ENCODE measurements around the gene RABGAP1L. TPM values are rescaled to one million over a fixed set of nuclear protein-coding genes. Genes with fewer than 3 reads are reported as not detected.
"Not testable (repeated sequence)": the region's sequence is repeated elsewhere in the genome, so short reads cannot be mapped to it uniquely, and the experiment has no call there.

Gene RABGAP1L
- total RNA-seq, 2 experiments from 2014 or later: 76.8 to 80.5 TPM

GRCh38 chr1:174135211-174135610 lies 24.1 kb upstream of the RABGAP1L start:
- no peaks in the 10 kb centered on the region for H3K9me3 Mint-ChIP-seq
- H3K27ac Mint-ChIP-seq: no peak overlapping the region
- no peak overlapping the region for H3K4me3 Mint-ChIP-seq
- H3K36me3 Mint-ChIP-seq (ENCODE audit: low read depth): peaks cover 2% of the 10 kb centered on the region
- H3K4me1 Mint-ChIP-seq: no peaks in the 10 kb centered on the region
- ChIA-PET POLR2A (no interaction called here), CTCF (no interaction called here)
- DNase-seq: no peak
- H3K27me3 Mint-ChIP-seq: peaks cover 6% of the 10 kb centered on the region

GRCh38 chr1:174136714-174137113 lies 22.6 kb upstream of the RABGAP1L start:
- no peak for DNase-seq
- POLR2A ChIA-PET: no interaction called here
- peaks cover 8% of the 10 kb centered on the region for H3K27me3 Mint-ChIP-seq
- H3K36me3 Mint-ChIP-seq (ENCODE audit: low read depth): no peaks in the 10 kb centered on the region
- H3K4me1 Mint-ChIP-seq: no peaks in the 10 kb centered on the region
- no peak overlapping the region for H3K4me3 Mint-ChIP-seq
- CTCF ChIA-PET: no interaction called here
- no peaks in the 10 kb centered on the region for H3K9me3 Mint-ChIP-seq
- H3K27ac Mint-ChIP-seq: no peak overlapping the region

- Mint-ChIP-seq H3K27ac (no peak overlapping the region), H3K4me3 (no peak overlapping the region), H3K9me3 (peaks cover 3% of the 10 kb centered on the region), H3K4me1 (peaks cover 11% of the 10 kb centered on the region), H3K36me3 (ENCODE audit: low read depth) (peaks cover 11% of the 10 kb centered on the region), H3K27me3 (peaks cover 17% of the 10 kb centered on the region)
- ChIA-PET POLR2A (no interaction called here), CTCF (no interaction called here)
- no peak for DNase-seq
These were observed 16.5 kb upstream of the RABGAP1L start for GRCh38 chr1:174142836-174143235.

- CTCF ChIA-PET: interaction anchor here (0.6 to 1.4 kb wide), 3 partner anchors 11 to 89 kb away, joined by 3 to 5 read pairs (median 3); no protein-coding TSS in a partner anchor
These were observed 15.5 kb upstream of the RABGAP1L start for GRCh38 chr1:174143727-174144396.

GRCh38 chr1:174144397-174144783 lies 14.9 kb upstream of the RABGAP1L start:
- Mint-ChIP-seq H3K36me3 (ENCODE audit: low read depth) (peaks cover 19% of the 10 kb centered on the region), H3K4me1 (peaks cover 11% of the 10 kb centered on the region), H3K27me3 (peaks cover 17% of the 10 kb centered on the region)
- H3K27ac Mint-ChIP-seq, POLR2A ChIA-PET, H3K9me3 Mint-ChIP-seq, H3K4me3 Mint-ChIP-seq, DNase-seq: not testable (repeated sequence)
- CTCF ChIA-PET: interaction anchor here (0.6 to 1.4 kb wide), 3 partner anchors 11 to 90 kb away, joined by 3 to 5 read pairs (median 3); no protein-coding TSS in a partner anchor

More at GRCh38 chr1:174143727-174144396, 15.5 kb upstream of the RABGAP1L start:
- H3K9me3 Mint-ChIP-seq, H3K4me3 Mint-ChIP-seq, POLR2A ChIA-PET, H3K27ac Mint-ChIP-seq, DNase-seq: not testable (repeated sequence)
- peaks cover 15% of the 10 kb centered on the region for H3K36me3 Mint-ChIP-seq (ENCODE audit: low read depth)
- peaks cover 11% of the 10 kb centered on the region for H3K4me1 Mint-ChIP-seq
- peaks cover 17% of the 10 kb centered on the region for H3K27me3 Mint-ChIP-seq

GRCh38 chr1:174149216-174149615 lies 10.1 kb upstream of the RABGAP1L start:
- CTCF ChIA-PET: no interaction called here
- no peak overlapping the region for H3K4me3 Mint-ChIP-seq
- H3K27ac Mint-ChIP-seq: no peak overlapping the region
- peaks cover 9% of the 10 kb centered on the region for H3K9me3 Mint-ChIP-seq
- H3K4me1 Mint-ChIP-seq: peaks cover 34% of the 10 kb centered on the region
- H3K27me3 Mint-ChIP-seq: peaks cover 9% of the 10 kb centered on the region
- POLR2A ChIA-PET: no interaction called here
- peaks cover 19% of the 10 kb centered on the region for H3K36me3 Mint-ChIP-seq (ENCODE audit: low read depth)
- DNase-seq: no peak

GRCh38 chr1:174150499-174150898 lies 8.8 kb upstream of the RABGAP1L start:
- CTCF ChIA-PET: no interaction called here
- no peak overlapping the region for H3K4me3 Mint-ChIP-seq

GRCh38 chr1:174152427-174152826 lies 6.9 kb upstream of the RABGAP1L start:
- Mint-ChIP-seq H3K9me3 (peaks cover 5% of the 10 kb centered on the region), H3K4me3 (peak overlapping the region; percentile 17), H3K4me1 (peaks cover 52% of the 10 kb centered on the region), H3K36me3 (ENCODE audit: low read depth) (peaks cover 10% of the 10 kb centered on the region), H3K27me3 (peaks cover 1% of the 10 kb centered on the region), H3K27ac (peak overlapping the region; percentile 69)
- ChIA-PET POLR2A (interaction anchor here (0.7 to 4.5 kb wide), 6 partner anchors 14 to 438 kb away, joined by 3 to 15 read pairs (median 4); partner anchors contain the start of genes GAS5, KLHL20, RC3H1 and ZBTB37), CTCF (interaction anchor here (0.9 to 2.6 kb wide), 5 partner anchors 38 to 287 kb away, joined by 3 to 16 read pairs (median 3); no protein-coding TSS in a partner anchor)
- no peak for DNase-seq

More at GRCh38 chr1:174150499-174150898, 8.8 kb upstream of the RABGAP1L start:
- H3K27me3 Mint-ChIP-seq: peaks cover 9% of the 10 kb centered on the region
- peaks cover 36% of the 10 kb centered on the region for H3K4me1 Mint-ChIP-seq
- peaks cover 9% of the 10 kb centered on the region for H3K9me3 Mint-ChIP-seq
- POLR2A ChIA-PET: no interaction called here
- DNase-seq: no peak
- peaks cover 19% of the 10 kb centered on the region for H3K36me3 Mint-ChIP-seq (ENCODE audit: low read depth)
- no peak overlapping the region for H3K27ac Mint-ChIP-seq

- DNase-seq: no peak
- ChIA-PET POLR2A (interaction anchor here (0.6 to 4.5 kb wide), 7 partner anchors 13 to 438 kb away, joined by 4 to 15 read pairs (median 5); partner anchors contain the start of genes GAS5, KLHL20, RC3H1 and ZBTB37), CTCF (interaction anchor here (1.0 to 2.6 kb wide), 7 partner anchors 13 to 328 kb away, joined by 3 to 16 read pairs (median 3); no protein-coding TSS in a partner anchor)
- no peaks in the 10 kb centered on the region for H3K27me3 Mint-ChIP-seq
- peak overlapping the region; percentile 69 for H3K27ac Mint-ChIP-seq
- peaks cover 5% of the 10 kb centered on the region for H3K36me3 Mint-ChIP-seq (ENCODE audit: low read depth)
- peaks cover 59% of the 10 kb centered on the region for H3K4me1 Mint-ChIP-seq
- H3K4me3 Mint-ChIP-seq: no peak overlapping the region
- H3K9me3 Mint-ChIP-seq: peaks cover 5% of the 10 kb centered on the region
These were observed 6.1 kb upstream of the RABGAP1L start for GRCh38 chr1:174153085-174153824.

- H3K4me3 Mint-ChIP-seq: no peak overlapping the region
- H3K9me3 Mint-ChIP-seq: peaks cover 5% of the 10 kb centered on the region
- H3K27ac Mint-ChIP-seq: peak overlapping the region; percentile 69
- ChIA-PET POLR2A (interaction anchor here (0.6 to 4.5 kb wide), 5 partner anchors 13 to 330 kb away, joined by 3 to 15 read pairs (median 5); partner anchors contain the start of genes DARS2, GAS5, RC3H1 and ZBTB37), CTCF (interaction anchor here (0.6 to 2.6 kb wide), 5 partner anchors 13 to 328 kb away, joined by 3 to 16 read pairs (median 3); no protein-coding TSS in a partner anchor)
- no peaks in the 10 kb centered on the region for H3K27me3 Mint-ChIP-seq
- DNase-seq: no peak
- peaks cover 64% of the 10 kb centered on the region for H3K4me1 Mint-ChIP-seq
- H3K36me3 Mint-ChIP-seq (ENCODE audit: low read depth): peaks cover 5% of the 10 kb centered on the region
These were observed 5.6 kb upstream of the RABGAP1L start for GRCh38 chr1:174153825-174154107.

GRCh38 chr1:174156437-174156836 lies 2.9 kb upstream of the RABGAP1L start:
- Mint-ChIP-seq H3K36me3 (ENCODE audit: low read depth) (peaks cover 4% of the 10 kb centered on the region), H3K4me1 (peaks cover 74% of the 10 kb centered on the region), H3K27ac (peak overlapping the region; percentile 52)

GRCh38 chr1:174157157-174157806 lies 2.0 kb upstream of the RABGAP1L start:
- no peaks in the 10 kb centered on the region for H3K27me3 Mint-ChIP-seq
- DNase-seq: peak; percentile 49
- peaks cover 75% of the 10 kb centered on the region for H3K4me1 Mint-ChIP-seq
- H3K36me3 Mint-ChIP-seq (ENCODE audit: low read depth): peaks cover 7% of the 10 kb centered on the region
- peak overlapping the region; percentile 27 for H3K27ac Mint-ChIP-seq
- H3K9me3 Mint-ChIP-seq: no peaks in the 10 kb centered on the region
- no peak overlapping the region for H3K4me3 Mint-ChIP-seq
- ChIA-PET CTCF (interaction anchor here (0.6 kb wide), 1 partner anchor 228 kb away, joined by 5 read pairs; no protein-coding TSS in a partner anchor), POLR2A (no interaction called here)

More at GRCh38 chr1:174156437-174156836, 2.9 kb upstream of the RABGAP1L start:
- no peak overlapping the region for H3K4me3 Mint-ChIP-seq
- no peaks in the 10 kb centered on the region for H3K27me3 Mint-ChIP-seq
- ChIA-PET CTCF (interaction anchor here (0.6 to 1.2 kb wide), 2 partner anchors 61 to 1492 kb away, joined by 3 to 5 read pairs; no protein-coding TSS in a partner anchor), POLR2A (interaction anchor here (1.3 to 4.5 kb wide), 3 partner anchors 134 to 679 kb away, joined by 3 to 15 read pairs (median 7); partner anchors contain the start of genes GAS5, RC3H1 and ZBTB37)
- DNase-seq: no peak
- no peaks in the 10 kb centered on the region for H3K9me3 Mint-ChIP-seq
